Activated CD8-positive, alpha-beta memory T cell treated with anti-CD3 and anti-CD28 coated beads, Interleukin-2, amount 50 U/mL, for 1 hour (primary cell): ENCODE data around the gene DDB1.
A peak's percentile ranks its signal among the peaks of the same experiment; 100 is the strongest.

Experiments used
- DNase-seq: peaks from one replicate; pipeline ENCODE4 v3.0.0-alpha.2; 2020; ENCODE audit errors: extremely low read depth

DDB1 gene

DNA sequence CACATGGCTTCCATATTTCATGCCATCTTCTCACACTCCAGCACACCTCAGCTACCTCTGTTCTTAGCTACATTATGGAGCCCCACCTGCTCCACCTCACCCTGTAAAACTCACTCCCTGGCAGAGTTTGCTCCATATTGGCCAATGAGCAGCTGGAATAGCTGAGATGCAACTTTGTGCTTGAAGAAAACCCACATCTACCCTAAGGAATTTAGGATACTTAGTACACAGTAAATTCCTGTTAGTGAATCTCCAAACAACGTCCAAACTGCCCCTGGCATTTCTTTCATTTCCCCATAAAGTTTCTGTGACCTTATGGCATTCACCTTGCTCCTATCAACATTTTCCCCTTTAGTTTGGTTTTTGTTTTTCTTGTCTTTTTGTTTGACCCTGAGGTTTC is 35.6 kb downstream of the DDB1 start:
- DNase-seq, result no peak

- DNase-seq, result no peak
Observed at GRCh38 chr11:61295596-61295926, 37.3 kb downstream of the DDB1 start.

DNA sequence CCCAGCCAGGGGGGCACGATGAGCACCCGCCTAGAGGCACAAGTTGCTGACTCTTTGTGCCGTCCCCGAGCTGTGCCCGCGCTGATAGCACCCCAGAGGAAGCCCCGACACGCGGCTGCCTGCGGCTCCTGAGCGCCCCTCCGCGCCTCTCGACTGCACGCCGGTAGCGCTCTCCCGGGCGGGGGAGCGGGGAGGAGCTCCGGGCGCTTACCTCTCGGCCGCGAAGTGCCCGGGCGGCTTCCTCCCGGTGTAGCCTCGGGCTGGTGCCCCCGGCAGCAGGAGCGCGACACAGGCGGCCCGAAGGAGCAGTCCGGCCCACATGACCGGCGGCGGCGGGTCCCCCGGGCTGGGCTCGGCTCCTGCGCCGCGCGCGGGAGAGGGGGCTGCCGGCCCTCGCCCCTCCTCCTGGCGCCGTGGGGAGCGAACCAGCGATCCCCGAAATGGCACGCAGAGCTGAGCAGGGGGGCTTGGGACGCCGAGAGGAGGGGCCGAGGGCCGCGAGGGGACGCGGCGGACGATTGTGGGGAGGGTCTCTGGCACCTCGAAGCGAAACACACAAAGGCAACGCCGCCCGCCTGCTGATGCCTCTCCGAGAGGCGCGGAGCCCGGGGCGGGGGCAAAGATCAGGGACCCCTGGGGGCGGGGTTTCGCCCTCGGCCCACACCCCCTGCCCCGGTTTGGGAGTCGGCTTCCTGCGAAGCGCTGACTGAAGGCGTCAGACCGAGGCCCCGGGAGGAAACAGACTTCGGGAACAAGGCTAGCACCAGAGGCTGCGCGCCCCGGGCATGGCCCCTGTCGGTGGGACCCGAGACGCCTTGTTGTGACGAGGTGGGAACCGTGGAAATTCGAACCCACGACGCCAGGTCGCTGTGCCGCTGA is 37.9 kb downstream of the DDB1 start, which contains the start of gene VWCE:
Gene VWCE (minus strand): TSS at position 600 of the 879 bp plus-strand sequence. CDS start 279 bp downstream, at position 321.
- DNase-seq, result peak; percentile 17

DNA sequence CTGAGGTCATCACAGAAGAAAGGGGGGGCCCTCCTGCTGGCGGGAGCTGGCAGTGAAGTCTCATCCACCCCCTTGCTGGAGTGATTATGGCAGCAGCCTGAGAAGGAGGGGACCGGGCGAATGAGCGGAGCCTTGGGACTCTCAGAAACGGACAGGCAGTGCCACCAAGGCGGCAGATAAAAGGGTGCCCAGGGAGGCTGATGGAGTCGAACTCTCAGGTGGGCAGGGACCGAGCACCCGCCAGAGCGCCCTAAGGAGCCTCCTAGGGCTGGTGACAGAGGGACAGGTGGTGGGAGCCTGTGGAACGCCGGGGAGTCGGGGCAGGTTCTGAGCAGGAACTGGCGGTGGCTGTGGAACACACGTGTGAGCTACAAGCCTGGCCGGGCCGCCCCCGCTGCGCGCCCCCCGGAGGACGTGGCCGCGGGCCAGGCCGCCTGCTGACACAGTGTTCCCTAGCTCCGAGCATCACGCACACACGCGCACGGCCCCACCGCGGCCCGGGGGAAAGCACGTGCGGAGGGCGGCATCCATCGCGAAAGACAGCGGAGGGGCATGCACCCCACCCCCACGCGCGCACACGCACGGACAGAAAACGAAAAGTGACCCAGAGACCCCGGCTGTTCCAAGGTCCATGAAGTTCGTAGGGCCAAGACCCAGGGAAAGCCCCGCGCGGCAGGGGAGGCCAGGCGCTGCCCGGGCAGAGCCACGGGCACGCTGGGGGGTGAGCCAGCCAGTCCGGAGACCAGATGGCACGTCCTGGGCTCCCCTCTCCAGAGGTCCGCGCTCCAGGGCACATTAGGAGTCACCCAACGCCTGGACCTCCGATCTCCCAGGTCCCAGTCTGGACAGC is 38.8 kb downstream of the DDB1 start:
- no peak for DNase-seq

DNA sequence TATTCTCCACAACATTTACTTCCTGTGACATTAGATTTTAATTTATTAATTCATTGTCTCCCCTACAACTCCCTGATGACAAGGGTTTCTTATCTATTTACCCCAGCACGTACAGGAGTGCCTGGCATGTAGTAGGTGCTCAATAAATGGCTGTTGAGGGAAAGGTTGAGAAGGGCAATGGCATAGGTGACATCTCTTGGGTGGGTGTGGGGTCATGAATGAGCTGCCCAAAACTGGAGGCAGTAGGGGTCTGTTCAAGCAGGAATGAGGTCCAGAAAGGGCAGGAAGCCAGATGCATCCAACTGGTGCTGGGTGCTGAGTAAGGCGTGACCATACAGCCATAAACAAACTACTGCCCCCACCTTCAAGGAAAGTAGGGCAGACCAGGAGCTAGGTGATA is 40.5 kb downstream of the DDB1 start:
- DNase-seq, result no peak

DNA sequence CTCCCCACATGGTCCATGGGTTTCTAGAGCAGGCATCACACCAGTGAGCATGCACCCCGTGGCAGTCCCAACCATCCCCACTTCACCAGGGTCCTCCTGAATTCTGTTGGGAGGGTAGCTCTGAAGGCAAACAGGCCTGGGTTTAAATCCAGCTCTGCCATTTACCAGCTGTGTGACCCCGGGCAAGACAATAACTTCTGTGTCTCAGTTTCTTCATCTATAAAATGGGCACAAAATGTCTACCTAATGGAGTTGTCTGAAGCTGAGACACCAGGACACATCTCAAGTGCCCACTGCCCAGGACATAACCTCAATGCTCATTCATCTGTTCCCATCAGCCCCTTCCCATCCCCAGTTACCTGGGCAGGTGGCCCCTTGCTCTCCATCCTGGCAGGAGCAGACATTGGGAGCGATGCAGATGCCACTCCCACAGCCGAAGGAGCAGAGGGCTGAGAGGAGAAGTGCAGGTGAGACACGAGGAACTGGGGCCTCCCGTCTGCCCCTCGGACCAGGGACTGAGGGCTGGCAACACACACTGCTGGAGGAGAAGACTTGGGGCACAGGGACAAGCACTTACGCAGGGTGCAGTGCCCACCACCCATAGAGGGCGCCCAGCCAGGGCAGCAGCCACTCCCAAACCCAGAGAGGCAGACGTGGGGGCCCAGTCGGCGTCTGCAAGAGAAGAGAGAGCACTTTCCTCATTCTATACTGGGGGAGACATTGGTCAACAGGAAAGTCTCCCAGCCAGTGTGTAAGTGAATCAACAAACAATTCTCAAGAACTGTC is 41.8 kb downstream of the DDB1 start:
- DNase-seq, result no peak

DNA sequence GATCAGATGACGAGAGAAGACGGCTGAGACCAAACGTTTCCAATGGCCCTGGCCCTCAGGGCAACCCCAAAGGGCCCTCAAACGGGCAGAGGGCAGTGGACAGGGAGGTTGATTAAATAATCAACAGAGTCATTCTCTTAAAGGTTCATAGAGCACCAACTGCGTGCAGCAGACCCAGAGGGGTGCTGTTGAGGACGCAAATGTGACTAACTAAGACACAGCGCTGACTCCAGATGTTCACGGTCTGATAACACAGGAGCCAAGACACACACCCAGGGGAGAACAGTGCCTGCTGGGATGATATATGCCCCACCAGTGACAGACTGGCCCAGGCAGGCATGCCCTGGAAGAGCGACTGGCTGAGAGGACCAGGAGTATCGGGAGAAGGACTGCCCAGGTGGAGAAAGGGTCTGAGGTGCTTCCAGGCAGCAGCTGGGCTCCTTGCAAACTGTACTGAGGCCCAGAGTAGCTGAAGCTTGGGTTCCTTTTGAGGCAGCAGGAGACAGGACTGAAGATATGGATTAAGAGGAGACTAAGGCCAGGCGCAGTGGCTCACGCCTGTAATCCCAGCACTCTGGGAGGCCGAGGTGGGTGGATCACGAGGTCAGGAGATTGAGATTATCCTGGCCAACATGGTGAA is 45.4 kb downstream of the DDB1 start:
- no peak for DNase-seq

DNA sequence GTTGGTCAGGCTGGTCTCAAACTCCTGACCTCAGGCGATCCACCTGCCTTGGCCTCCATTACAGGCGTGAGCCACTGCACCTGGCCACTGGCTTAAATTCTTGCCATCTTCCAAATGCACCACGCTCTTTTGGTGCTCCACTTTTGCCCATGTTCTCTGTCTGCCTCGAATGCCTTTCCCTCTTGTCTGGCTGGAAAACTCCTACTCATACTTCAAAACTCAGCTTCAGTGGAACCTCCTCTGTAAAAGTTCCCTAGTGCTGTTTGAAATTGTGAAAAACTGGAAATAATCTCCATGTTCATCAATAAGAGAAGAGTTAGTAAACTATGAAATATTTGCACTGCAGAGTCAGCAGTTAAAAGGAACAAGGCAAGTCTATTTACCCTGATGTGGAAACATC is 49.3 kb downstream of the DDB1 start:
- DNase-seq, result no peak

GRCh38 chr11:61281581-61282250 is 51.2 kb downstream of the DDB1 start:
- no peak for DNase-seq

DNA sequence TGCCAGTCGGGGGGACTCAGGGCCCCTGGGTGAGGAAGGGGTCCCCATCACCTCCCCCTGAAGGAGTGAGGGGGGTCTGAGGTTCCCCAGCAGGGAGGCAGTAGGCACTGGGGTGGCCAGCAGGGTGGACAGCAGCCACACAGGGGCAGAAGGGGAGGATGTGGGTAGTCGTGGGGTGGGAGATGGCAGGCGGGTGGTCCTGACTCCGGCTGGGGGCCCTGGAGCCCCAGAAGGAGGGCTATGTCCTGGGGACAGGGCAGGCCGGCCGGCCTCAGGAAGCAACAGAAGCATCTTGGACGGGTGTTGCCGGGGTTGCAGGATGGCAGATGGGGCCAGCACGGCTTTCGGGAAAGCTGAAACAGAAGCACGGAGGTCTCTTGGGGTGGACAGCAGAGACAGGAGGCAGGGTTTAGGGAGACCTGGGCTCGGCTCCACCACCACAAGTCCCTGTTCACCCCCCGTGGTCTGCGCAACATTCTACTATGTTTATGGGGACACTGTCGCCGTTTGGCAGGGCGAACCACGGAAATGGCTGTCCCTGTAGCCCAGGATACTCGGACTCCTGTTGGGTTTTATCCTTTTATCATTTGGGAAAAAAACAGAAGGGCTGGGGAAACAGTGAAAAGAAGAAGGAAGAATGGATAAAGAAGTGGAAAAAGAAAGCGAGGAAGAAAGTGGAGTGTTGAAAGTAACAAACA is 51.9 kb downstream of the DDB1 start:
- DNase-seq, result no peak

DNA sequence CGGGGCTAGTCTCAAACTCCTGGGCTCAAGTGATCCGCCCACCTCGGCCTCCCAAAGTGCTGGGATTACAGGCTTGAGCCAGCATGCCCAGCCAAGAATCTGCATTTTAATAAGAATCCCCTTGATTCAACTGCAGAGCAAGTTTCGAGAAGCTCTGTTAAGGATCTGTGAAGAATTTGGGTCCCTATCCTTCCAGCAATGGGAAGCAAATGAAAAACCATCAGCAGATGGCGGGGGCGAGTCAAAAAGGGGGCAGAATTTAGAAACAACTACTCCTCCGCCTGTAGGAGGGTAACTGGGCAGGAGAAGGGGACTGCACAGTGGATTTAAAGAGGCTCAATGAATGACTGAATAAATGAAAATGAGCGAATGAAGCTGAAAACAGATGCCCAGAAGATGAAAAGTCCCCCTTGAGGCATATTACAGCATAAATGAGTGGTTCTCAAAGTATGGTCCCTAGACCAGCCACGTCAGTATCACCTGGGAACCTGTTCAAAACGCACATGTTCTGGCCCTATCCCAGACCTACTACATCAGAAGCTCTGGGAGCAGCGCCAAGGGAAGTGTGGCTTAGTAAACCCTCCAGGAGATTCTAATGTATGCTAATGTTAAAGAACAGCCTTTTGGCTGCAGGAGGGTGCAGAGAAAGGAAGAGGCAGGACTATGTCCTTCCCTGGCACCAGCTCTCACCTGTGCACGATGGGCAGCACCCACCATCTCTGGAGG is 52.8 kb downstream of the DDB1 start:
- DNase-seq, result no peak

DNA sequence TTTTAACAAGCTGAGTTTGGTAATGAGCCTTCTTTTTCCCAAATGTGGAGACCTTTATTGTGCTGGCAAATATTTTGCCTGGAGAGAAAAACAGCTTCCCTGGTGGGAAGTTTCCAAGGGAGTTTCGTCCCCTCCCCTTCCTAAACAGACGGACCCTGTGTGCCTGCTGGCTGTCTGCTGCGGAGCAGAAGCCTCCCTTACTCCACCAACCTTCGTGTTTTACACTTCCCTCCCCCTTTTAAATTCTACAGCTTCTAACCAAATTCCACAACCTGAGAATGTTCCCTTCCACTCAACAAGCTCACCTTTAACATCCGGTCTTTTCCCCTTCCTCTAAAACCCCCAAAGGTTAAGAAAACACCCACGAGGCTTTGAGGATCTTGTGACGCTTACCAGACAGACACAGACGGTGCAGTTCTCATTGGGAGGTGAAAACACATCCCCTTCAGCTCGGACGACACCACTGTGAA is 54.9 kb downstream of the DDB1 start:
- no peak for DNase-seq

GRCh38 chr11:61277186-61278000 is 55.5 kb downstream of the DDB1 start:
- no peak for DNase-seq

DNA sequence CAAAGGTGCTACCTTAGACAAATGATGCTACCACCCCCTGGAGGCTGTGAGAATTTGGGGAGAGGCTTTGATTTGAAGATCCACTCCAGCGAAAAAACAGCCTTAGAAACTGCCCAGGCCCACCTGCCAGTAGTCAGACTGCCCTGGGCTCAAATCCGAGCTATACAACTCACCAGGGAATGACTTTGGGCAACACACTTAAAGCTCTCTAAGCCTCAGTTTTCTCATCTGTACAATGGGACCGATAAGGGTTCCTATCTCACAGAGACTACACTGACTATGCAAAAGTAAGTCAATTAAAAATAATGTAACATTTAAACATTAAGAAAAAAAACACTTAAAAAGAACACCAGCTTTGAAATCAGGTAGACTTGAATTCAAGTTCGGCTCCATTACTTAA is 57.7 kb downstream of the DDB1 start:
- no peak for DNase-seq

DNA sequence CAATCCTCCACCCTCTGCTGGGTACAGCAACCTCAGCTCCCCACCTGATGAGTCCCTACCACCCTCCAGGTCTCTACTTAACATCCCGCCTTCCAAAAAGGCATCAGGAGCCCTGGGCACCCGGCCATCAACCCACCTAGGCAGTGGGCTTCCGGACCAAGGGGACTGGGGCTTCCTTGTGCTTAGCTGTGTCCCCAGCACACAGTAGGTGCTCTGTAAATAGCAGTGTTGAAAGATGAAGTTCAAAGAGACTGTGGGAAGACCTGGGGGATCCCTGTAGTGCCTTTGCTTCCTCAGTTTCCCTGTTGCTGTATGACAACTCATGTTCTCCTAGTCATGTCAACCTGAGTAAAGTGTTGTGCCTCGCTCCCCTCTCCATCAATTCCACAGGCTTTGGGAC is 58.8 kb downstream of the DDB1 start:
- DNase-seq, result no peak

- DNase-seq, result no peak
Observed at GRCh38 chr11:61273178-61274078, 59.5 kb downstream of the DDB1 start.

- no peak for DNase-seq
Observed at GRCh38 chr11:61272731-61273130, 60.2 kb downstream of the DDB1 start.
